IPS DF 6.9 (cell line): ENCODE data around the gene ATP11B.

Experiments
- DNase-seq: peaks from one replicate; pipeline ENCODE4 v3.0.0-alpha.2; 2013; ENCODE audit warnings: low read depth, low spot score
- H3K27ac ChIP-seq: one replicate; pipeline ENCODE4 v1.5.1; 2013; ENCODE audit warnings: low read length, control low read depth
- H3K27me3 ChIP-seq: 2 replicates; pipeline ENCODE4 v1.6.1; 2013; ENCODE audit warnings: mild to moderate bottlenecking, low read length; ENCODE audit not compliant: control insufficient read depth, insufficient read depth
- H3K36me3 ChIP-seq: 2 replicates; pipeline ENCODE4 v1.6.1; 2013; ENCODE audit warnings: low read length; ENCODE audit not compliant: control insufficient read depth, insufficient read depth
- H3K4me1 ChIP-seq: 2 replicates; pipeline ENCODE4 v1.6.1; 2013; ENCODE audit warnings: low read length; ENCODE audit not compliant: control insufficient read depth, insufficient read depth
- H3K4me3 ChIP-seq: 2 replicates; pipeline ENCODE4 v1.5.1; 2013; ENCODE audit warnings: mild to moderate bottlenecking, low read length
- H3K9me3 ChIP-seq: 2 replicates; pipeline ENCODE4 v1.6.1; 2013; ENCODE audit warnings: low read length, inconsistent platforms; ENCODE audit not compliant: control insufficient read depth, insufficient read depth
- WGBS: extraction: QIAGEN DNeasy Blood & Tissue Kit; methylation state at CpG from one replicate; pipeline ENCODE4 v1.1.7; 2013; ENCODE audit warnings: mixed read lengths, missing lambda C conversion rate; ENCODE audit not compliant: insufficient read length, insufficient coverage; 5-methylcytosine and 5-hydroxymethylcytosine counted together

ATP11B gene

DNA sequence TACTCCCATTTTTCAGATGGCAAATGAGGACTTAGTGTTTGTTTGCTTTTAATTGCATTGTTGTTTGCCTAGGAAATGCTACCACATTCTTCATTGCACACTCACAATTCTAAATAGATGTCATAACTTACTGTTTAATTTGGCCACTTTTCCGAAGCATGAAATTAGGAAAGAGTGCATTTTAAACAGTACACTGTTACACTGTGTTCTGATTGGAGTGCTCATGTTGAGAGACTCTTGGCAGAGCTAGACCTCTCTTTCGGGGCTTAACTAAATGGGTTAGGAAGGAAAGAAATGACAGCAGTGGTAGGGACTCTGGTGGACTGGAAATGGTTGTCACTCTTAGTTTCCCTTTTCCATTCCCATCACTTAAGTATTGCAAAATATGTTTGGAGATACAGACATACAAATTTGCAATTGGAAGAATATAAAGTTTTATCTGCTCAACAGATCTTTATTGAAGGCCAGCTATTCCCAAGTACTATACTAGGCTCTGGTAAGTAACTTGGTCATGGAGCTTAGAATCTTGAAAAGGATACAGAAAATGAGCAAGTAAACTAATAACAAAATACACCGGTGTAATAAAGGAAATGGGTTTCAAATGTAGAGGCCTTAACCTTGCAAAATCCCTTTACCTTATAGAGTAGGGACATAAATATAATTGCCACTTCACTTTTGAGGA, 96.8 kb downstream of the ATP11B start:
- no peak overlapping the region for H3K27ac ChIP-seq
- H3K4me3 ChIP-seq = no peak overlapping the region
- no peaks in the 10 kb centered on the region for H3K9me3 ChIP-seq
- no peak for DNase-seq
- no peaks in the 10 kb centered on the region for H3K27me3 ChIP-seq
- no peaks in the 10 kb centered on the region for H3K4me1 ChIP-seq
- WGBS = no CpG with 5 or more reads among the region's 3 CpGs
- H3K36me3 ChIP-seq = no peaks in the 10 kb centered on the region

DNA sequence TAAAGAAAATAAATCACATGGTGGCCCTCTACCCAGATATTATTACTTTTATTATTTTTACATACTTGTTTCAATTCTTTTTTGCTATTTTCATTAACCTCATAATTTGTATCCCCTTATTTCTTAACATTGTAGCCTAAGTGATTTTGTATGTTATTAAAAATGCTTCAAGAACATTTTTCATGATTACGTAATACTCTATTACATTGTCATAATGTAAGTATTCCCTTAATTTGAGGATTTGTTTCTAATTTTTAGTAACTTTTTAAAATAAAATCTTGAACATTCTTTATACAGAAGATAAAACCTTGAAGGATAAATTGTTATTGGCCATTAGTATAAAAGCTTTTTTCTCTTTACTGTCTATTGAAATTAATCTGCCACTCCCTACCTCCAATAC, 98.1 kb downstream of the ATP11B start:
- H3K9me3 ChIP-seq = no peaks in the 10 kb centered on the region
- no peaks in the 10 kb centered on the region for H3K4me1 ChIP-seq
- no peak for DNase-seq
- no peaks in the 10 kb centered on the region for H3K36me3 ChIP-seq
- no peaks in the 10 kb centered on the region for H3K27me3 ChIP-seq
- no peak overlapping the region for H3K27ac ChIP-seq
- no peak overlapping the region for H3K4me3 ChIP-seq
- WGBS = no CpG with 5 or more reads among the region's 1 CpG

DNA sequence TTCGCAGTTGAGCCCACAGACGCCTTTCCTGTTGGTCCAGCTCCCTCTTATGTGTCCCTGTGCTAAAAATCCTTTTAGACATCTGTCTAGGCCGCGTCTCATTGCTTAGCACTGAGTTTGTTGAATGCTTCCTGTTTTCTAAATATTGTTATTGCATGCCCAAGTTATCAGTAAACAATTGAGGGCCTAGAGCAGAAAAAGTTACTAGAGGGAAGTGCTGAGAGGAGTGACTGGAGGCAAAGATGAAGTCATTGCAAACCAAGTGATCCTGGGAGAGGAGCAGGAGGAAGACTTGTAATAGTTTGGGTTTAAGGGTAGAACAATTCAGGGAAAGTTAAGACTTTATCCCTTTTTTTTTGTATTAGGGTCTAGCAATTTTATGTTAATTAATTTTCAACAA, 98.9 kb downstream of the ATP11B start:
- Histone ChIP-seq H3K4me3 (no peak overlapping the region), H3K4me1 (no peaks in the 10 kb centered on the region), H3K9me3 (no peaks in the 10 kb centered on the region), H3K27ac (no peak overlapping the region), H3K27me3 (no peaks in the 10 kb centered on the region), H3K36me3 (no peaks in the 10 kb centered on the region)
- DNase-seq = no peak
- no CpG with 5 or more reads among the region's 4 CpGs for WGBS

DNA sequence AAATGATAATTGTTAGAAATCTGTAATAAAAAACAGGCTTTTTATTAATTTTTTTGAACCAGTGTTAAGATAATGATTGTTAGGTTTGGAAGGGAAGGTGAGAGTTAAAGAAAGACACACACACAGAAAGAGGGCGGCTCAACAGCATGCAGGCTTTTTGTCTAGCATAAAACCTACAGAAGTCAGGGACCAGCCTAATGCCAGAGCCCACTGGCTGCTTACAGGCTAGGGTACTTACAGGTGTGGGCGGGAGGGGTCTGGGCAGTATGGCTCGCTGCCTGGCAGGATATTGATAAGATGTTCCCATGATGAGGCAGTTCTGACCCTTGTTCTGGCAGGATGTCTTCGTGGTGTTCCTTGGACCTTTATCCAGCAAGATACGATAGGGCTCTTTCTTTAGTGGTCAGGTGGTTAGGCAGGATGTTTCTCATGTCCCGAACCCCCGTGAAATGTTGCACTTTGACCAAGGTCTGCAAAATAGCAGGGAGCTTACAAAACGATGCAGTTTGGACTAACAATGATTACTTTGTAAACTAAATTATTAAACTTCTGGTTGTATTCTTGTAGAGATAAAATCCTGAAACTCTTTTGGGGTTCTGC, 102.3 kb downstream of the ATP11B start:
- WGBS = no CpG with 5 or more reads among the region's 8 CpGs
- H3K4me1 ChIP-seq = no peaks in the 10 kb centered on the region
- no peak for DNase-seq
- H3K27ac ChIP-seq = no peak overlapping the region
- H3K36me3 ChIP-seq = no peaks in the 10 kb centered on the region
- no peaks in the 10 kb centered on the region for H3K9me3 ChIP-seq
- H3K27me3 ChIP-seq = no peaks in the 10 kb centered on the region
- no peak overlapping the region for H3K4me3 ChIP-seq

DNA sequence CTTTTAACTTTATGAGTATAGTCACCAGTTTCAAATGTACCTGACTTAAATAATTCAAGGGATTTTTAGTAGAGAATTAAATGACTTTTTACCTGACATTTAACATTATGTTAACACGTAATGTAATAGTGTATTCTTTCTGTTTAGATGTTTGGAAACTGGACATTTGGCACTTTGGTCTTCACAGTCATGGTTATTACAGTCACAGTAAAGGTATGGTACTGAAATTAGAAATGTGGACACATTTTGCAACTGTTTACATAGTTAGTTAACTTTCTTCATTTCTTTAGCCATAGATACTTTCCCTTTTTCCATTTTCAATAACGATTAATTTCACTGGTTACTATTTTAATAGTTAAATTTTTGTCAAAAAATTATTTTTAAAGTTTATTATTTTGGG, 103.2 kb downstream of the ATP11B start:
- no peak for DNase-seq
- Histone ChIP-seq H3K4me1 (no peaks in the 10 kb centered on the region), H3K9me3 (no peaks in the 10 kb centered on the region), H3K27ac (no peak overlapping the region), H3K36me3 (no peaks in the 10 kb centered on the region), H3K27me3 (no peaks in the 10 kb centered on the region), H3K4me3 (no peak overlapping the region)
- 100% methylated on average over 1 of the region's 2 CpGs for WGBS

DNA sequence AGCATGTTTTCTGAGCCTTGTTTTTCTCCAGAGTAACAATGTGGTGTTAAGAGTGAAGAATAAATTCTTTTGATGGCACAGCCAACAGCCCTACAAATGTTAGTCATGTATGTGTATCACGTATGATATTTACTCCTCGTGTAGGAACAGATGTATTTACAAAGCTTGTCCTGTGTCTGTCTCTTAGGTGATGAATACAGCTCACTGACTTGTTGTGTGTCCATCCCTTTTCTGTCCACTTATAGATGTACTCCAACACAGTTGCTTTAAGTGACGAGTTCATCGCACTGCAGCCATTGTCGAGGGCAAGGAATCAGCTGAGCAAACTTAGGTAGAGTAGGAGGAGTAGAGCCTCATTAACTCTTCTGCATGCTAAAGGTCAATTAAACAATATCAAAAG, 108.9 kb downstream of the ATP11B start:
- Histone ChIP-seq H3K27me3 (no peaks in the 10 kb centered on the region), H3K27ac (no peak overlapping the region), H3K4me3 (no peak overlapping the region), H3K36me3 (no peaks in the 10 kb centered on the region), H3K9me3 (no peaks in the 10 kb centered on the region), H3K4me1 (no peaks in the 10 kb centered on the region)
- DNase-seq = no peak
- WGBS = no CpG with 5 or more reads among the region's 5 CpGs

DNA sequence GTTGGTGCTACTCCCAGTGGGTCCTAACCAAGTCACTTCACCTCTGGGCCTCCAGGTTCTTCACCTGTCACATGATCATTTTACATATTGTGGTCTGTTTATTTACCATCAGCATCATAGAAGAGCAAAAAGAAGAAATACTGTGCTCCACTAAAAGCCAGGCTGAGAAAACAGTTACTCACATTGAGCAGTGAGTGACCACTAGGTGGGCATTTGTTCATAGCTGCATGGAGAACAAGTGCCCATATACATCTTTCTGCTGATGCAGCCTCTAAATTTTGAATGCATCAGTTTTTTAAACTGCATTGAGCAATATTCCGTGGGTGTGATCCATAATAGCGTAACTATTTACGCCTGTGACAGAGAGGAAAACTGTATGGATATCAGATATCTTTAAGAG, 110.9 kb downstream of the ATP11B start:
- Histone ChIP-seq H3K27me3 (no peaks in the 10 kb centered on the region), H3K4me3 (no peak overlapping the region), H3K9me3 (no peaks in the 10 kb centered on the region), H3K27ac (no peak overlapping the region), H3K4me1 (no peaks in the 10 kb centered on the region), H3K36me3 (no peaks in the 10 kb centered on the region)
- no CpG with 5 or more reads among the region's 3 CpGs for whole genome bisulfite sequencing
- no peak for DNase-seq

DNA sequence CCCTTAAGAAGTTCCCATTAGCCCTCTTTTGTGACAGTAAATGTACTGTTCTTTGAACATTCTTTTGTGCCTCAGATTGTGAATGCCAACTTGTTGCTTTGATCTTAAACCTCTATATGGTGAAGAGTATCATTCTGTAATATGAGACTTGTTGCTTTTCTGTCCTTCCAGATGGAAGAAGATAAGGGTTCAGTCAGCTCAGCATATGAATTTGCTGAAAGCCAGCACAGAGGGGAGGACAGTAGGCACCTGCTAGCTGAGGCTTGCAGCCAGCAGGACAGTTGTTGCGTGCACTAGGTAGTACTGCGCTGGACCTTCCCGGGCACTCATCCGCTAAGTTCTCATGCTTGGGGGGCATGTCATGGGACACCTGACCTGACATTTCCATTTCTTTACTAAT, 112.3 kb downstream of the ATP11B start:
- Histone ChIP-seq H3K27me3 (no peaks in the 10 kb centered on the region), H3K9me3 (no peaks in the 10 kb centered on the region), H3K4me1 (no peaks in the 10 kb centered on the region), H3K27ac (no peak overlapping the region), H3K4me3 (no peak overlapping the region), H3K36me3 (no peaks in the 10 kb centered on the region)
- no CpG with 5 or more reads among the region's 4 CpGs for WGBS
- DNase-seq = no peak

DNA sequence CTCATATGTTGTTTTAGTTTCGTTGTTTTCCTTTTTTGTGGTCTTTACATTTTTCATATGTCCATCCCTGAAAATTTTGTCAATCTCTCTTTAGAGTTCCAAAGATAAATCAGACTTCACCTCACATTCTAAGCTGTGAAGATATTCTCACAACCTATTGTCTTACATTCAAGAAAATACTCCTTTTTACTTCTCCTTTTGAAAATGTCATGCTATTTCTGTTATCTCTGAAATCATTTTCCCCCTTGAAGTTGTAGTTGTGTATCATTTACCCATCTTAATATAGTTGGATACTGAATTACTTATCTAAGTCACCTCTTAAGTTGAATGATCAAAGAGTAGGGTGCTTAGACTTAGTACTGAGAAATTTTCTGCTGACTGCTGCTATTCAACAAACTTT, 112.7 kb downstream of the ATP11B start:
- Histone ChIP-seq H3K27me3 (no peaks in the 10 kb centered on the region), H3K9me3 (no peaks in the 10 kb centered on the region), H3K27ac (no peak overlapping the region), H3K36me3 (no peaks in the 10 kb centered on the region), H3K4me3 (no peak overlapping the region), H3K4me1 (no peaks in the 10 kb centered on the region)
- no CpG with 5 or more reads among the region's 1 CpG for WGBS
- no peak for DNase-seq

DNA sequence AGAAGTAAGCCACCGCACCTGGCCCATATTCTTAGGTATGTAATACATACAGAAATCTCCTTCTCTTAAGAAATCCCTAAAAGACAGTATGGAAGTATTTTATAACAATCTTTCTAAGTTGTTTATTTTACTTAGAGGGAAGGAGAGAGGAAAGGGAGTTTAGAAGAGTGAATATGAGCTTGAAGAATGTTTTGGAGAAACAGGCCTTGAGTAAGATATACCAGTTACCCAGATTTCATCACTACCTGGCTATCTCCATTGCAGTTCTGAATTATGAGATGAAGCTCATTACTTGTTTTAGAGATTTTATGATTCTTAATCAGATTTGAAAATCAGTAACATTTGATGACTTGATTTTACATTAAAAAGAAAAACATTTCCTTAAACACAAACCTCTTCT, 115.2 kb downstream of the ATP11B start:
- Histone ChIP-seq H3K9me3 (no peaks in the 10 kb centered on the region), H3K36me3 (no peaks in the 10 kb centered on the region), H3K27ac (no peak overlapping the region), H3K27me3 (no peaks in the 10 kb centered on the region), H3K4me3 (no peak overlapping the region), H3K4me1 (no peaks in the 10 kb centered on the region)
- no CpG with 5 or more reads among the region's 1 CpG for WGBS
- no peak for DNase-seq
